ENCODE measurements around the gene GALNT18.
A peak's percentile ranks its signal among the peaks of the same experiment; 100 is the strongest.

GALNT18 gene

DNA sequence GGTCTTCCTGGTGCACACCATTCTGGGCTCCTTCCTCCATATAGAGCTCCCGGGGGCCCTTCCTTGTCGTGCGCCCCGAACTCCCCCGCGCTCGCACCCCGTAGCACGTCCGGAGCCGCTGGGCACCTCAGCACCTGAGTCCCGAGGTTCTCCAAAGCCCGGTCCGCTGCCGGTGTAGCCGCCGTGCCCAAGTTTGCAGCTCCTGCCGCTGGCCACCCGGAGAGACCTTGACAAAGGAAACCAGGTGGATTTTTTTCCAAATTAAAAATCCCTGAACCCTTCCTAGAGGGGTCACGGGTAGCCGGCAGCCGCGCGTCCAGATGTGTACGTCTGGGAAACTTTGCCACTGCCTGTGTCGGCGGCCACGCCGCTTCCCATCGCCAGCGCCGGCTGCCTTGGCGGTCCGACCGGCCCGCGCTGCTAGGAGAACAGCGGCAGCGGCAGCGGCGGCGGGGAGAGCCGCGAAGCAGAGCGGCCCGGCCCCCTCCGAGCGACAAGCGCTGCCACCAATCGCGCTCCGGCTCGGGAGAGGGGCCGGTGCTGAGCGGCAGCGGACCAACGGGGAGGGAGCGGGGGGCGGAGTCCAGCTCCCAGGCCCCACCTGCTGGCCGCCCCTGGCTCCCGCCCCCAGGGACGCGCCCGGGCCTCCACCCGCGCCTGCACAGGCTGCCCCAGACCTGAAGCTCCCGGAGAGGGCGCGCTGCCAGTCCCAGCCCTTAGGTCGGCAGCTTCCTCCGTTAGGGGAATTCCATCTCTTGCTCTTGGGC, at the start of gene GALNT18:
Gene GALNT18, minus strand, starts transcription at position 433 of the 767 bp plus-strand sequence.
- peak; percentile 93 for DNase-seq (ENCODE audit: low spot score)

DNA sequence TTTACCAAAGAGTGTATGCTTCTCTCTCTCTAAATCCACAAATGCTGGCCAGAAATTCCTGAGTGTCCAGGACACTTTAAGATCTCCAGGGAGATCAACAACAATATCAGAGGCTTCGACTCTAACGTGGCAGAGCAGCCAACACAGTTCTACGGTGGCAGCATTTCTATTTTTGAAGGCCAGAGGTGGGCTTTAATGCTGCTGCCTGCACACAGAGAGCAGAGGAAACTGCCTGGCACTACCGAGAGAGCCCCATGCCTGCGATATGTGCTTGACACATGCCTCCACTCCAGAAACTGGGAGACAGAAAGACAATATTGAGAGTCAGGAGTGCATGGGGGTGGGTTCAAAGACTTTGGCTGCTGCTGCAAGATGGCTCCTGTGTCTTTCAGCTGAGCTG, 48.8 kb upstream of the GALNT18 start:
- no peak for DNase-seq (ENCODE audit: low spot score)

DNA sequence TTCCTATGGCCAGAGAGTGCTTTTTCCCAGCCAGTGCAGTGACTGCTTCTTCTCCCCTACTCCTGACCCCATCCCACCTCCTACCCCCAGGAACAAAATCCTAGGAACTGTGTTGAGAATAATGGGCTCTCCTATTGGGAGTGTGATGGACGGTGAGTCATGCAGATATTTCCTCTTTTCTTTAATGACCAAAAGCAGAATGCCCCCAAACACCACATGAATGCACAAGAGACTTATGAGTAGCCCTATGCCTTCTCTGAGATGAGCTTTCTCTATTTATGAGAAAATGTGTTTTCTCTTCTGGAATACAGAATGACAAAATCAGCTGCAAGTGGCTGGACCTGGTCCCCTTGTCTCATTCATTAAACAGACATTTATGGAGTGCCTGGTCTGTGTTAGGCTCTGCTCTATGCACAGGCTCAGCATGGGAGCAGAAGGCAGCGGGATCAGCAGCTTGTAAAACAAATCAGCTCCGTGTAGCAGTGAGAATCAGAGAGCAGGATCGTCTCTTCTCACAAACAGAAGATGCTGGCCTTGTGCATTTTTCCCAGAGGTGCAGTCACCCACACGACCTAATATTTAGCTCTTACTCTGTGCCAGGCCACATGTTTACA, 47.5 kb upstream of the GALNT18 start:
- no peak for DNase-seq (ENCODE audit: low spot score)

DNA sequence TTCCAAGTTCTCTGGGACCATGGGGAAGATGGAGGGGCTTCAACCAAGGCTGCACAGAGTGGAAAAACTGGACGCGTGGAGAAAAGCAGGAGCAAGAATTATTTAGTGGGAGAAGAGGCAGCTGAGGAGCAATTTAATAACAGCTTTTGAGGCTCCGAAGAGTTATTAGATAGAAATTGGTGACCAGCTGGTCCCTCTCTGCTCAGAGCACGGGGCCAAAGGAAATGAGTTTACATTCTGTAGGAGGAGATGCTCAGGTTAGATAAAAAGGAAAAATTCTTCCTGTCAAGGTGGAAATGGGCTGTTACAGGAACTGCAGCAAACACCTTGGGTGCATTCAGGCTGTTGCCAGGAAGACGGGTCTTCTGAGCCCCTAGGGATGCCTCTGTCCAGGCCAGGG, 47.0 kb upstream of the GALNT18 start:
- DNase-seq (ENCODE audit: low spot score): no peak

DNA sequence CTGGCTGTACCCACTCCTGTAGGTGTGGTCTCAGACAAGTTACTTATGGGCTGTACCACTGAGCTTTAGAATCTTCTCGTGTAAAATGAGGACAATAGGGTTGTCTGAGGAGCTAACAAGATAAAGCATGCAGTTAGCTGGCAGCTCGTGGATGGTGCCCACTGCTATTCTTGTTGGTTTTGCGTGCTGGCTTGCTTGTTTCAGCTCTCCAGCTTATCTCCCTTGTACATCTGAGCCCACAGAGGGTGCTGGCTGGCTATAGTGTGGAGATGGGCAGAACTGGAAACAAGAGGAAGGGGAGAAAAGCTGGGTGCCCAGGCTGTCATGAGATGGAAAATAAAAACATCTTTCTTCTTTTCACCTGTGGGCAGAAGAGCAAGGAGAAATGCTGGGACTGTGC, 46.5 kb upstream of the GALNT18 start:
- no peak for DNase-seq (ENCODE audit: low spot score)

DNA sequence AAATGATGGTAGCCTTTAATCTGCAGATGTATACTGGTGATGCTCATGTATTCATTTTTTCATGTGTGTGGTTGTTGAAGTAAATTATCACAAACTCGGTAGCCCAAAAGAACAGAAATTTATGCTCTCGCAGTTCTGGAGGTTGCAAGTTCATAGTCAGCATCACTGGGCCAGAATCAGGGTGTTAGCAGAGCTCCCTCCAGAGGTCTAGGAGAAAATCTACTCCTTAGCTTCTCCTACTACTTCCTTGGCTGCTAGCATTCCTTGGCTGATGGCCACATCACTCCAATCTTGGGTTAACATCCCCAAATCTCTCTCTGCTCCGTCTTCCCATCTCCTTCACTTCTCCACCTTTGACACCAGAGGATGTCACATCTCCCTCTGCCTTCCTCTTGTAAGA, 45.3 kb upstream of the GALNT18 start:
- no peak for DNase-seq (ENCODE audit: low spot score)

DNA sequence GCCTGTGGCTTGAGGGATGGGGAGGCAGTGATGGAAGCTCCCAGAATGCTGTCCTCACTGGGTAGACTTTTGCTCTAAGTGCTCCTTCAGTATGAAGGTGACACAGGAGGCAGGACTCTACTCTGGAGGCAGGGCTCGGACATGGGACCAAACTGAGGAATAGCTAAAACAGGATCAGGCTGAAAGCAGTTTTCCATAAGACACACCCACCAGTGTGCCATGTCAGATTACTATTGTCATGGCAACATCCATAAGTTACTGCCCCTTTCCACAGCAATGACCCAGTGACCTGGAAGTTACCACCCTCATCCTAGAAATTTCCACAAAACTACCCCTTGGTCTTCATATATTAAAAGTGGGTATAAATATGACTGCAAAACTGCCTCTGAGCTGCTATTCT, 43.6 kb upstream of the GALNT18 start:
- DNase-seq (ENCODE audit: low spot score): no peak

DNA sequence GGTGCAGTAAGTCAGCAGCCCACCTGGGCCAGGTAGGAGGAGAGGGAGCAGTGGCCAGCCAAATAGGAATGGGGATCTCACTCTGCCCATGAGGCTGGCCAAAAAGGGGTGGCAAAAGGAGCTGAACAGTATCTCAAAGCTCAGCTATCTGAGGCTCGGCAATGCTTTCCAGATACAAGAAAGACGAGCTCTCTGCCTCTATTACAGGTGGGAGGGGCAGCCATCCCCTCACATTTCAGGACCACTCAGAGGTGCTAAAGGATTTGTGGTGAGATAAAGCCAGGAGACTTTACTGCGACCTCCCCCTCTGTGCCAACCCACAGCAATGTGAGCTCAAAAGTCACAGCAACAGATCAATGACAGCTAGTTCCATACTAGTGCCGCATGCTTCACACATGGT, 42.1 kb upstream of the GALNT18 start:
- no peak for DNase-seq (ENCODE audit: low spot score)

DNA sequence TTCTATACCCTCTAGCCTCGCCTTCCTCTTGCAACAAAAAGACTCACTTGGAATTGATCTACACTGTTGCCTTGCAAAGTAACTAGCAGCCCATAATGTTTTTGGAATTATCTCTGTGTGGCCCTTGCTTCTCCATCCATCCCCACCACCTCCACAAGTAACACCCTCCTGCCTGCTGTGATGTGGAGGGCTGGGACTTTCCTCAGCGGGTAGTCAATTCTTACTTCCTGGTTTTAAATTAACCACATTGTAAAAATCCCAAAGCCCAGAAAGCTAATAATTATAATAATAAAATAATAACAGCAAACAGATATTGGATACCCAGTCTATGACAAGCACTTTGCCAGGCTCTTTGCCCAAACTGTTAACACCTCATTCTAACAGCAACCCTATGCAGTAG, 40.8 kb upstream of the GALNT18 start:
- DNase-seq (ENCODE audit: low spot score): no peak

DNA sequence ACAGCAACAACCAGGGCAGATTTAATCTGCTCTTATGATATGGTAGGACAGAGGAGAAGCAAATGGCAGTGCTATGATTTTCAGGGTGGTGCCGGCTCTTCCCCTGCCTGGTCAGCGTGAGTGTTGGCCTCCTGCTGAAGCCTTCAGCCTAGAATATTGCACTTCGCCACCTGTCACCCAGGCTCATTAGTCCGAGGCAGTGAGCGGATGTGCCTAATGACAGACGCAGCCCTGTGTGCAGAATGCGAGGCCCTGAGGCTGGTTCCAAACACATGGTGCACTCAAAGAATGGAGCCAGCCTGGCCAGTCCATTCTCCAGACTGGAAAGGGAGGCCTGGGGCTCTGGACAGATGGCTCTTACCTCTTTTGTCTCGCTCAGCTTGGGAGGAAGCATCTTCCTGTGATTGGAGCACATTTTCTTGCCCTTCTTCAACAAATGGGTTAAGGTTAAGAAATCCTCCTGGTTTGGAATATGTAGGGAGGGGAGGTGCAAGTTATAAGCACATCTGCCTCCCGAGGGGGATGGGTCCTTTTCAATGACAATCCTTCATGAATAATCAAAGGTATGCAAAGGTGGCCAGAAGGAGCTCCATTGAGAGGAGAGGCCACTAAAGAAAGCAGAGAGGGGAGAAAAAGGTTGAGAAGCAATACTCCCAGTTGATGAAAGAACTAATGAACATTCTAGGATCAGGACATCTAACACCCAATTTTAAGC, 39.7 kb upstream of the GALNT18 start:
- no peak for DNase-seq (ENCODE audit: low spot score)

DNA sequence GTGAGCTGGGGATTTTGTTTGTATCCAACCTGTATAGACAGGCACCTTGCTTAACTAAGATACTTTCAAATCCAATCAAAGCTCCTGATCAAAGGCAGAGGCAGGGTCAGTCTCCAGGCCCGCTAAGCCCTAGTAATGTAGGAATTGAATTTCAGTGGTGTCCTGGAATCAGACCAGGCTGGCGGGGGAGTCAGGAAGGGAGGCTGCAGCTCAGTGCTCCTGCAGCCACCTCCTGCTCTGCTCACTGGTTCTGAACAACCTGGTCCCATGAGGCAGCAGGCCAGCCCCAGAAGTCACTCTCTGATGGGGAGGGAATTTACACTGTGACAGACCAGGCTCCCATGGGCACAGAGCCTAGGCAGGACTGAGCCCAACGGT, 38.5 kb upstream of the GALNT18 start:
- DNase-seq (ENCODE audit: low spot score): no peak

DNA sequence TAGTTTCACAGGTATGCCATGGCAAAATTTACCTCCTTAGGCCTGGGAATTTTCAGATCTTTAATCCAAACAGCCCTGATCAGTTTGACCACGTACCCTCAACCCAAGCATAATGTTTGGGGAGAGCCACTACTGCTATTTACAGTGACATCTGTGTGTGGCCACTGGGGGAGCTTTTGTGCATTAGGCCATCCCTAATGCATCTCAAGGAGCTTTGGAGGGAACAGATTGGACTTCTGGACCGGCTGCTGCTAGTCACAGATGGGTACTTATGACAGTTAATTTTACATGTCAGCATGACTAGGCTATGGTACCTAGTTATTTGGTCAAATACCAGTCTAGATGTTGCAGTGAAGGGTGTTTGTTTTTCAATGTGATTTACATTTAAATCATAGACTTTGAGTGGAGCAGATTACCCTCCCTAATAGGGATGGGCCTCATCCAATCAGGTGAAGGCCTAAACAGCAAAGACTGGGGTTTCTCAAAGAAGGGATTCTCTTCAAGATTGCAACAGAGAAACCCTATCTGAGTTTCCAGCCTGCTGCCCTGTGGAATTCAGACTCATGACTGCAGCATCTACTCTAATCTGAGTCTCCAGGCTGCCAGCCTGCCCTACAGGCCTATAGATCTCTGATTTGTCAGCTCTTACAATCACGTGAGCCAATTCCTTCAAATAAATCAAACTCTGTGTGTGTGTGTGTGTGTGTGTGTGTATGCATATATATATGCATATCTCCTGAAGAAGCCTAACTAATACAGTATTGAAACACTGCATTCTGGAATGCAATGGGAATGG, 38.0 kb upstream of the GALNT18 start:
- DNase-seq (ENCODE audit: low spot score): no peak

DNA sequence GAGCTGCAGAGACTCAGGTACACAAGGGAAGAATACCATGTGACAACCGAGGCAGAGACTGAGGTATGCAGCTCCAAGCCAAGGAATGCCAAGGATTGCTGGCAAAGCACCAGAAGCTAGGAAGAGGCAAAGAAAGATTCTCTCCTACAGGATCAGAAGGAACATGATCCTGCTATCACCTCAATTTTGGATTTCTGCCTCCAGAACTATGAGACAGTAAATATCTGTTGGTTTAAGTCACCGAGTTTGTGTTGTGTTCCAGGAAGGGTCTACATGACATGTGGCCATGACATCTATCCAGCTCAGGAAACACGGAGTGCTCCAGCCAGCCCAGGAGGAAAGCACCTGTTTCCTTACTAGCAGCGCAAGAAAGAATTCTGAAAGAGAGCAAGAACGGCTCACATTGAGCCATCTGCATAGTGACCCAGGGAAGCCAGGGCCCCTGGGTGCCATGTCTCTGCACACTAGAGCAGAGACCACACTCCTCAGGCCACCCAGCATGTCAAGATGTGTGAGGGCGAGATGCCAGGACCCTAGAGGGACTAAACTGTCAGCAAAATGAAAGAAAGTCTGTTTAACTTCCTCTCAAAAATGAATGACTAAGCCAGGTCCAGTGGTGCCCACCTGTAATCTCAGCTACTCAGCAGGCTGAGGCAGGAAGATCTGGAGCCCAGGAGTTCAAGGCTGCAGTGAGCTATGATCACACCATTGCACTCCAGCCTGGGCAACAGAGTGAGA, 35.6 kb upstream of the GALNT18 start:
- no peak for DNase-seq (ENCODE audit: low spot score)

DNA sequence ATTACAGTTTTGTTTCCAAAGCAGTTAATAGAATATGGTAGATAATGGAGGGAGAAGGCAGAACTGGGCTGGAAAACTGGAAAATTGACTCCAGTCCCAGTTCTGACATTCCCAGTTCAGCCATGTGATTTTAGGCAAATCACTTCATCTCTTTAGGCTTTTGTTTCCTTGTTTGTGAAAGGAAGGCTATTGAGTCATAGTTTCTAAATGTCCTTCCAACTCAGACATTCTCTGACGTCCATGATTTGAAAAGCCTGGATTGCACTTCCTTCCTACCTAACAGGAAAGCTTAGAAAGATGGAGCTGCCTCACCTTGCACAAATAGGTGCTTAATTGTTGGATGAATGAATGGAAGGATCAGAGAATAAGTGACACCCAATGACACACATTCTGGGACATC, 19.8 kb upstream of the GALNT18 start:
- DNase-seq (ENCODE audit: low spot score): no peak

DNA sequence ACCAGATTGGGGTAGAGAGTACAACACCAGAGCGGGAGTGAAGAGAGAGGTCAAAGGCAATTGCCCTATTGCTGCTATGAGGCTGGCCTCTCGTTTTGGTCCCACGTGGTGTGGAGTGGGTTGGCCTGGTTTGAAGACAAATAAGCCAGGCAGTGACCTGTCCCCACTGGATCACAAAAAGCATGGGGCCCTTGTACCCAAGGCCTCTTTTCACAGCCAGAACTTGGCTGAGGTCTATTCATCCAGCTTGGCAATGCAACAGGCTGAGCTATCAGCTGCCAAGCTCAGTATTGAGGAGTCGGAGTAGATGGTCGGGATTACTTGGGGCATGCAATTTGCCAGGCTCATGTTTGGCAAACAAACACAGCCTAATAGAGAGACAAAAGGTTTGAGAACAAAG, 19.2 kb upstream of the GALNT18 start:
- no peak for DNase-seq (ENCODE audit: low spot score)

DNA sequence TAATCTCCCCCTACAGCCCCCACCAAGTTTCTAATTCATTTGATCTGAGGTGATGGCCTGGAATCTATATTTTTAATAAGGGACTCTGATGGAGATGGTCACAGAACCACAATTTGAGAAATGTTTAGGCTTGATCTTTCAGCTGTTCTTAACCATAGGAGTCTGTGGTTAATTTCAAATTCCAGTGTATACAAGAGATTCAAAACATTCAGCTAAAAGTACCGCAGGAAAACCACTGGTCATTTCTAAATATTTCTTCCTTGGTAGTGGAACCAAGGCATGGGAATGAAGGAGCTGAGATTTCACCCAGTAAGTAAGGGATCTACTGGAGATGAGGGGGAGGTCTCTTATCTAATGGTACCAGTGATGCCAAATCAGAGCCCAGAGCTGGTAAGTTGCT, 18.3 kb upstream of the GALNT18 start:
- DNase-seq (ENCODE audit: low spot score): no peak

DNA sequence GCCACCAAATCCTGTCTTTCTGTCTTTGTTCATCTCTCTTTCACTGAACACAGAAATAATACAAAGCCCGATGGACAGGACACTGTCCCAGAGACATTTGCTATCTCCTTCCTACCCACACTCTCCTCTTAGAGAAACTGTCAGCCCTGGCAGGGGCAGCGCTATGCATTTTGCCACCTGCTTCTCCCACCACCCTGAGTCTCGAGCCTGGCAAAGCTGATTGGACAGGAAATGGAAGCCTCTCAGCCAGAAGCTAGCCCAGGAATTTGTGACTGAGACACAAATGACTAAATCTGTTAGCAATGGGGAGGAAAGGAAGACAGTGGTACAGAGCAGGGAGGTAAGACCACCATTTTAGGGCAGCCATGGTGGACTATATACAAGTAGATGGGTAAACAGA, 14.9 kb upstream of the GALNT18 start:
- DNase-seq (ENCODE audit: low spot score): no peak

DNA sequence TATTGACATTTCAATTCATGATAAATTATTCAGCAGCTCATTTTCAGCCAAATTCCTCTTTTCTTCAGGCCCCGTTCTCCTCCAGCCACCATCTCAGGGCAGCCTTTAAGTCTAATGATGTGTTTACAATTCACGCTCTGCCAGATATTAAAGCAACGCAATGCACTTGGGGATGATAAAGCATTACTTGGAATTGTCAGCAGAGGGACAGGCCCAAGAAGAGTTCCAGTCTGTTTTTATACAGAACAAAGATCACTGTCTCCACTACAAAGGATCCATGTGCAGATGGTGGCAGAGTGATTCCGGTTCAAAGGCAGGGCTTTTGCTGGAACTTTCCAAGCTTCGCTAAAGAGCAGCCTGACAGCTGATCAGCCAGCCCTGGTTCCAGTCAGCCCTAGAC, 13.6 kb upstream of the GALNT18 start:
- DNase-seq (ENCODE audit: low spot score): no peak

DNA sequence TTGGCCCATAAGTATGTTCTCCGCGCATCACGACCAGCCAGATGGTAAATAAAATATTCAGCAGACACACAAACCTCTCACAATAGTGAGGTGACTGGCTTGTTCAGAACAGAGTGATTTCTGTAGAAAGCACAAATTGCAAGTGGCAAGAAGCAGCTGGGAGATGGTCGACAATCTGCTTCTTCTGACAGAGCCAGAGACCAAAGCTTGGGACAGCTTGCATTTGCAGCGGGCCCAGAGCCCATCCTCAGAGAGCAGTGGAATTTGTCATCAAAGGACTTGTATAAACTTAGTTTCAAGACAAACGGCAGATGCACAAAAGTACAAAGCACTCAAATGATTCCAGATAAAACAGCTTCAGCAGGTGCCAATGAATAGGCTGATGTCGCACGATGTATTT, 7.6 kb upstream of the GALNT18 start:
- no peak for DNase-seq (ENCODE audit: low spot score)

DNA sequence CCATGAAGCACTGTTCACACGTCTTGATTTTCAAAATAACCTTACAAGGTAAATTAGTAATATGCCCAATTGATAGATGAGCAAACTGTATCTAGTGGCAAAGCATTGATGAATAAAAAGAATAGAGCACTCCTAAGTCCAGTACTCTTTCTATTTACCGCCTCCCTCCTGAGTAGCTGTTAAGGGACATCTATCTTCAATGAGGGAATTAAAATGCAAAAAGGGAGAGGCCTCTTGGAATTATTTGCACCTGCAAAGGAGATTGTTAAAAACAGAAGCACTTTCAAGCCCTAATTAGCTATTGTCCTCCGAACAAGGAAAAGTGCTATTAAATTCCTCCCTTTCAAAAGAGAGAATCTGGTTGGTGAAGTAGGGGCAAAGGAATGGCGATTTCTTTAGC, 6.8 kb upstream of the GALNT18 start:
- no peak for DNase-seq (ENCODE audit: low spot score)

DNA sequence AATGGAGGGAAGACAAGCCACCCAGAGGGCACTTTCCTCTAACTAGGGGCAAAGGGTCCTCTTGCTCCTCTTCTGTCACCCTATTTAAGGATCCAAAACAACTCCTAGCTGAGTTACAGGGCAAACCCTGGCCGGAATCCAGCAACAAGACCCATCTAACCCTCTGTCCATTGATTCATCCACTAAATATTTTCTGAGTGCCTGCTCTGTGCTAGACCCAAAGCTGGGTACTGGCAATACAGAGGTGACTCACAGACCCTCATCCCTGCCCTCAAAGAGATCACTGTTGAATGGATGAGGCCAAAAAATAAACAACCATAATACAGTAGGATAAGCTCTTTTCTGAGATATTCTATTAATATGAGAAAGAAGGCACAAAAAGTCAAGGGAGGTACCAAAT, 4.3 kb upstream of the GALNT18 start:
- no peak for DNase-seq (ENCODE audit: low spot score)

DNA sequence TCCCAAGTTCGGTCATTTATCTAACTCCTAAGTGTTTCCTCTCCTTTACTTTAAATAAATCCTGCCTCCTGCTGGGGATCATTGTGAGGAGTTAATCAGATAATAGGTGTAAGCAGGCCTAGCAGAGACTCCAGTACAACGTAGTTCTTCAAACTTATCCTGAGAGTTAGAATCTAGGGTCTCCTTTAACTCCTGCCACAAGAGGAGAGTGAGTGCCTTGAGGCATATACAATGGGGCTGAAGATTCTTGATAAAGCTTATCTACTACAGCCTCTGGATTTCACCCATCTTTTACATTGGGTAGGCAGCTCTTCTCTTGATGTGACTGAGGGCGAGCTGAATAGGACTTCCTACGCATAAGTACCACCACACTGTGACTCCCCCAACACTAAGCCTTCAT, 3.1 kb upstream of the GALNT18 start:
- DNase-seq (ENCODE audit: low spot score): no peak
